ENCODE data around the gene SMARCC1. TPM values are rescaled to one million over a fixed set of nuclear protein-coding genes. Genes with fewer than 3 reads are reported as not detected.

The SMARCC1 gene
- total RNA-seq, 1 experiment from 2014 or later: 249 TPM

DNA sequence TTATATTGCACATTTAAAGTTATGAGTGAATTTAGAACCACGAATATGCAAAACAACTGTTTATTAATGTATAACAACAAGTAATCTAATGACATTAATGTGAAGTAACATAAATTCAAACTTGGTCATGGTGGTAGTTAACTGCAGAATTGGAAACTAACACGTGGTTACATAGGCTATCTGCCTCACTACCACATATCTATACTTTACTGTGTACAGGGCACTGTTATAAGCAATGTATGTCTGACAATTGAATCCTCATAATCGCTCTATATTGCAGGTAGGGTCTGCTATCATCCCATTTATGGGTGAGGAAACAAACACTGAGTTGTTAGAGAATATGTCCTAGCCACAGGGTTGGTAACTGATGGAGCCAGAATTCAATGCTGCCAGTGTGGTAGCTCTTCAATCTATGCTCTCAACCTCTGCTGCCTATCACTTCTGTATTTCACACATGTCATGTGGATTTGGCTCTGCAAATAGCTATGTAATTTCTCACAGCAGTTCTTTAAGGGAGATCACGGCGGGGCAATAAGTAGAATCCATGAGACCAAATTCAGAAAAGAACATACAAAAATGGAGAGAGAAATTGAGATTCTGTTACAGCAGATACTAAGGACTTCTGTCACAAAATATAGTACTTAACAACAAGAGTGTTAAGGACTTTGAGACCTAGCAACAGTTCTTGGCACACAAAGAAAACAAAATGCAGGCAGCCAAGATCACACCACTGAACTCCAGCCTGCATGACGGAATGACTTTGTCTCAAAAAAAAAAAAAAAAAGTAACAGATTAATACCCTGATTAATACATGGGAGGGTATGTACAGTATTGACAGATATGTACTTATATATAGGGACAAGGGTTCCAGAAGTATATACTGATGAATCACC lies 103.0 kb downstream of the SMARCC1 start:
- CTCF ChIA-PET: no interaction called here
- POLR2A ChIA-PET: no interaction called here
- Mint-ChIP-seq H3K9me3 (no peaks in the 10 kb centered on the region), H3K36me3 (peaks cover 71% of the 10 kb centered on the region), H3K4me1 (no peaks in the 10 kb centered on the region), H3K27me3 (ENCODE audit: low read depth) (no peaks in the 10 kb centered on the region), H3K27ac (no peak overlapping the region), H3K4me3 (no peak overlapping the region)
- ATAC-seq (no peak), DNase-seq (ENCODE audit: low spot score) (no peak)
- TF ChIP-seq SMAD3 (CRISPR knock-in tag; IDR thresholded peaks at IDR 0.05; ENCODE audit: borderline replicate concordance): no peak
- no peak for TF ChIP-seq ZNF416 (CRISPR knock-in tag; IDR thresholded peaks at IDR 0.05)
- TF ChIP-seq, protein P1, sequence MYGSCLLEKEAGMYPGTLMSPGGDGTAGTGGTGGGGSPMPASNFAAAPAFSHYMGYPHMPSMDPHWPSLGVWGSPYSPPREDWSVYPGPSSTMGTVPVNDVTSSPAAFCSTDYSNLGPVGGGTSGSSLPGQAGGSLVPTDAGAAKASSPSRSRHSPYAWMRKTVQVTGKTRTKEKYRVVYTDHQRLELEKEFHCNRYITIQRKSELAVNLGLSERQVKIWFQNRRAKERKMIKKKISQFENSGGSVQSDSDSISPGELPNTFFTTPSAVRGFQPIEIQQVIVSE (CRISPR knock-in tag; IDR thresholded peaks at IDR 0.05; ENCODE audit: borderline replicate concordance): no peak
- TF ChIP-seq, protein P2, sequence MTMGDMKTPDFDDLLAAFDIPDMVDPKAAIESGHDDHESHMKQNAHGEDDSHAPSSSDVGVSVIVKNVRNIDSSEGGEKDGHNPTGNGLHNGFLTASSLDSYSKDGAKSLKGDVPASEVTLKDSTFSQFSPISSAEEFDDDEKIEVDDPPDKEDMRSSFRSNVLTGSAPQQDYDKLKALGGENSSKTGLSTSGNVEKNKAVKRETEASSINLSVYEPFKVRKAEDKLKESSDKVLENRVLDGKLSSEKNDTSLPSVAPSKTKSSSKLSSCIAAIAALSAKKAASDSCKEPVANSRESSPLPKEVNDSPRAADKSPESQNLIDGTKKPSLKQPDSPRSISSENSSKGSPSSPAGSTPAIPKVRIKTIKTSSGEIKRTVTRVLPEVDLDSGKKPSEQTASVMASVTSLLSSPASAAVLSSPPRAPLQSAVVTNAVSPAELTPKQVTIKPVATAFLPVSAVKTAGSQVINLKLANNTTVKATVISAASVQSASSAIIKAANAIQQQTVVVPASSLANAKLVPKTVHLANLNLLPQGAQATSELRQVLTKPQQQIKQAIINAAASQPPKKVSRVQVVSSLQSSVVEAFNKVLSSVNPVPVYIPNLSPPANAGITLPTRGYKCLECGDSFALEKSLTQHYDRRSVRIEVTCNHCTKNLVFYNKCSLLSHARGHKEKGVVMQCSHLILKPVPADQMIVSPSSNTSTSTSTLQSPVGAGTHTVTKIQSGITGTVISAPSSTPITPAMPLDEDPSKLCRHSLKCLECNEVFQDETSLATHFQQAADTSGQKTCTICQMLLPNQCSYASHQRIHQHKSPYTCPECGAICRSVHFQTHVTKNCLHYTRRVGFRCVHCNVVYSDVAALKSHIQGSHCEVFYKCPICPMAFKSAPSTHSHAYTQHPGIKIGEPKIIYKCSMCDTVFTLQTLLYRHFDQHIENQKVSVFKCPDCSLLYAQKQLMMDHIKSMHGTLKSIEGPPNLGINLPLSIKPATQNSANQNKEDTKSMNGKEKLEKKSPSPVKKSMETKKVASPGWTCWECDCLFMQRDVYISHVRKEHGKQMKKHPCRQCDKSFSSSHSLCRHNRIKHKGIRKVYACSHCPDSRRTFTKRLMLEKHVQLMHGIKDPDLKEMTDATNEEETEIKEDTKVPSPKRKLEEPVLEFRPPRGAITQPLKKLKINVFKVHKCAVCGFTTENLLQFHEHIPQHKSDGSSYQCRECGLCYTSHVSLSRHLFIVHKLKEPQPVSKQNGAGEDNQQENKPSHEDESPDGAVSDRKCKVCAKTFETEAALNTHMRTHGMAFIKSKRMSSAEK (CRISPR knock-in tag; IDR thresholded peaks at IDR 0.05; ENCODE audit: borderline replicate concordance): no peak
- no peak for TF ChIP-seq ZSCAN18 (CRISPR knock-in tag; IDR thresholded peaks at IDR 0.05)
- TF ChIP-seq, protein P3, sequence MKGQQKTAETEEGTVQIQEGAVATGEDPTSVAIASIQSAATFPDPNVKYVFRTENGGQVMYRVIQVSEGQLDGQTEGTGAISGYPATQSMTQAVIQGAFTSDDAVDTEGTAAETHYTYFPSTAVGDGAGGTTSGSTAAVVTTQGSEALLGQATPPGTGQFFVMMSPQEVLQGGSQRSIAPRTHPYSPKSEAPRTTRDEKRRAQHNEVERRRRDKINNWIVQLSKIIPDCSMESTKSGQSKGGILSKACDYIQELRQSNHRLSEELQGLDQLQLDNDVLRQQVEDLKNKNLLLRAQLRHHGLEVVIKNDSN (CRISPR knock-in tag; IDR thresholded peaks at IDR 0.05): no peak
- TF ChIP-seq MLX (CRISPR knock-in tag; IDR thresholded peaks at IDR 0.05): no peak

- peaks cover 60% of the 10 kb centered on the region for H3K36me3 Mint-ChIP-seq
- POLR2A ChIA-PET: no interaction called here
- no peak for DNase-seq (ENCODE audit: low spot score)
- no peak overlapping the region for H3K27ac Mint-ChIP-seq
- no peaks in the 10 kb centered on the region for H3K4me1 Mint-ChIP-seq
- no peaks in the 10 kb centered on the region for H3K27me3 Mint-ChIP-seq (ENCODE audit: low read depth)
- no peak for ATAC-seq
- H3K4me3 Mint-ChIP-seq: no peak overlapping the region
- CTCF ChIA-PET: interaction anchor here (0.6 kb wide), 1 partner anchor 162 kb away, joined by 3 read pairs; no protein-coding TSS in a partner anchor
- no peaks in the 10 kb centered on the region for H3K9me3 Mint-ChIP-seq
- TF ChIP-seq ZNF425 (CRISPR knock-in tag; conservative IDR thresholded peaks at IDR 0.05) (no peak), AR (CRISPR knock-in tag; IDR thresholded peaks at IDR 0.05) (no peak), SOX15 (CRISPR knock-in tag; IDR thresholded peaks at IDR 0.05) (no peak), NFE2L1 (CRISPR knock-in tag; IDR thresholded peaks at IDR 0.05) (no peak), ZNF263 (CRISPR knock-in tag; IDR thresholded peaks at IDR 0.05; ENCODE audit: low read depth) (no peak)
- TF ChIP-seq, protein P4, sequence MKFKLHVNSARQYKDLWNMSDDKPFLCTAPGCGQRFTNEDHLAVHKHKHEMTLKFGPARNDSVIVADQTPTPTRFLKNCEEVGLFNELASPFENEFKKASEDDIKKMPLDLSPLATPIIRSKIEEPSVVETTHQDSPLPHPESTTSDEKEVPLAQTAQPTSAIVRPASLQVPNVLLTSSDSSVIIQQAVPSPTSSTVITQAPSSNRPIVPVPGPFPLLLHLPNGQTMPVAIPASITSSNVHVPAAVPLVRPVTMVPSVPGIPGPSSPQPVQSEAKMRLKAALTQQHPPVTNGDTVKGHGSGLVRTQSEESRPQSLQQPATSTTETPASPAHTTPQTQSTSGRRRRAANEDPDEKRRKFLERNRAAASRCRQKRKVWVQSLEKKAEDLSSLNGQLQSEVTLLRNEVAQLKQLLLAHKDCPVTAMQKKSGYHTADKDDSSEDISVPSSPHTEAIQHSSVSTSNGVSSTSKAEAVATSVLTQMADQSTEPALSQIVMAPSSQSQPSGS (CRISPR knock-in tag; IDR thresholded peaks at IDR 0.05; ENCODE audit: borderline replicate concordance, low read depth): no peak
Measured at GRCh38 chr3:47669026-47669749, 112.5 kb downstream of the SMARCC1 start.
